HepG2 (cell line): Measurements from ENCODE around the gene TRPC1. TPM values are rescaled to one million over a fixed set of nuclear protein-coding genes. Genes with fewer than 3 reads are reported as not detected.

ENCODE experiments used
- ATAC-seq: fragments of 200-7000 bp; cut with Tn5 transposase; 3 replicates; pipeline ENCODE4 v1.9.1; 2020; ENCODE audit warnings: mild to moderate bottlenecking, moderate library complexity
- BruUV-seq: library from RNA; stranded (reverse); fragments of 400-500 nt; replicated peaks from 2 replicates; lab custom pipeline; 2021; lab: Mats Ljungman, UMichigan
- CTCF ChIA-PET: fragments of 300-600 bp; formaldehyde crosslinking; extraction: SDS; loops from one replicate; lab custom pipeline; 2021; ENCODE audit warnings: low total read pairs, inconsistent platforms, low intra/inter-chr PET ratio; lab: Yijun Ruan, JAX
- POLR2A ChIA-PET: fragments of 350-600 bp; sonication (Branson Sonifier 250); formaldehyde crosslinking; loops from one replicate; lab custom pipeline; 2020; ENCODE audit warnings: antibody characterized with exemption, inconsistent platforms; lab: Yijun Ruan, JAX
- DNase-seq: peaks from one replicate; pipeline ENCODE4 v3.0.0-alpha.2; 2015; ENCODE audit warnings: low spot score
- FAIRE-seq: peaks from 3 replicates; lab custom pipeline; 2011; peaks lifted over from hg19 to GRCh38; lab: Jason Lieb, UNC
- H2AFZ ChIP-seq: one replicate; pipeline ENCODE4 v1.6.1; 2011; ENCODE audit warnings: low read length, inconsistent platforms
- H3K27ac ChIP-seq: fragments of 300-600 bp; 3 replicates; pipeline ENCODE4 v1.8.0; 2011; ENCODE audit warnings: mixed run types, mild to moderate bottlenecking, mixed read lengths, low read length, inconsistent platforms; ENCODE audit not compliant: insufficient read depth; ENCODE audit errors: extremely low read length
- H3K27me3 ChIP-seq, 2 experiments: fragments of 200-600 bp in 1 of 2; 2 replicates in 1 of 2; 3 replicates in 1 of 2; pipeline versions ENCODE4 v1.6.0 to v1.8.0; 2011; ENCODE audit warnings: low read length in 2 of 2, mild to moderate bottlenecking in 2 of 2, moderate library complexity in 2 of 2, inconsistent platforms in 1 of 2; ENCODE audit not compliant: insufficient read depth in 2 of 2, control insufficient read depth in 1 of 2
- H3K36me3 ChIP-seq, 2 experiments: fragments of 200-600 bp in 1 of 2; replicated peaks in 1 of 2; 2 replicates in 1 of 2; 3 replicates in 1 of 2; pipeline versions ENCODE4 v1.5.1 to v1.8.0; 2011; ENCODE audit warnings: low read length in 2 of 2, inconsistent platforms in 1 of 2; ENCODE audit not compliant: insufficient read depth in 2 of 2, control insufficient read depth in 1 of 2
- H3K4me1 ChIP-seq: 2 replicates; pipeline ENCODE4 v1.5.1; 2012; ENCODE audit warnings: low read length, inconsistent platforms; ENCODE audit not compliant: insufficient read depth
- H3K4me2 ChIP-seq: 2 replicates; pipeline ENCODE4 v1.6.0; 2011; ENCODE audit warnings: low read depth, low read length, inconsistent platforms
- H3K4me3 ChIP-seq, 3 experiments: fragments of 200-600 bp in 1 of 3; sonication (generic), shearing (Covaris generic) in 1 of 3; replicated peaks in 1 of 3; 2 replicates each; pipeline ENCODE4 v1.5.1; 2011 to 2016; ENCODE audit warnings: low read length in 3 of 3, inconsistent platforms in 2 of 3, low read depth in 2 of 3, mild to moderate bottlenecking in 2 of 3, control low read depth in 1 of 3, mixed read lengths in 1 of 3; ENCODE audit not compliant: insufficient read depth in 1 of 3
- H3K79me2 ChIP-seq: one replicate; pipeline ENCODE4 v1.6.1; 2011; ENCODE audit warnings: low read length, inconsistent platforms; ENCODE audit not compliant: insufficient read depth
- H3K9ac ChIP-seq: 2 replicates; pipeline ENCODE4 v1.6.0; 2011; ENCODE audit warnings: mild to moderate bottlenecking, low read depth, low read length, inconsistent platforms; ENCODE audit not compliant: insufficient read depth
- H3K9me3 ChIP-seq: 2 replicates; pipeline ENCODE4 v1.5.1; 2012; ENCODE audit warnings: mild to moderate bottlenecking, low read length
- H4K20me1 ChIP-seq: 2 replicates; pipeline ENCODE4 v1.6.0; 2011; ENCODE audit warnings: inconsistent platforms, mild to moderate bottlenecking, low read length, moderate library complexity; ENCODE audit not compliant: insufficient read depth
- EEA1 ChIP-seq: sonication (generic); formaldehyde crosslinking; IDR thresholded peaks from 2 replicates; pipeline ENCODE4 v1.5.1; 2020; ENCODE audit warnings: mild to moderate bottlenecking, missing genetic modification reagents, borderline replicate concordance
- HIC2 ChIP-seq: sonication (generic); formaldehyde crosslinking; IDR thresholded peaks from 2 replicates; pipeline ENCODE4 v1.9.0; 2022; ENCODE audit warnings: low read depth, missing genetic modification reagents
- SMC3 ChIP-seq: IDR thresholded peaks from 2 replicates; pipeline ENCODE4 v1.6.1; 2011; ENCODE audit warnings: low read length, improper control_type of control experiment
- TRAFD1 ChIP-seq: sonication (generic); formaldehyde crosslinking; IDR thresholded peaks from 2 replicates; pipeline ENCODE4 v1.5.1; 2020; ENCODE audit warnings: missing genetic modification reagents, mild to moderate bottlenecking, borderline replicate concordance
- ZNF180 ChIP-seq: sonication (generic); formaldehyde crosslinking; IDR thresholded peaks from 2 replicates; pipeline ENCODE4 v1.4.0; 2020; ENCODE audit warnings: low read depth, missing genetic modification reagents, borderline replicate concordance
- ZNF333 ChIP-seq: sonication (generic); formaldehyde crosslinking; IDR thresholded peaks from 2 replicates; pipeline ENCODE4 v1.4.0; 2020; ENCODE audit warnings: mild to moderate bottlenecking, missing genetic modification reagents, borderline replicate concordance
- ZNF510 ChIP-seq: sonication (generic); formaldehyde crosslinking; IDR thresholded peaks from 2 replicates; pipeline ENCODE4 v1.4.0; 2020; ENCODE audit warnings: low read depth, mild to moderate bottlenecking, missing genetic modification reagents
- ZNF724P ChIP-seq: sonication (generic); formaldehyde crosslinking; IDR thresholded peaks from 2 replicates; pipeline ENCODE4 v1.8.0; 2022; ENCODE audit warnings: missing genetic modification reagents, borderline replicate concordance
- ZNF781 ChIP-seq: sonication (generic); formaldehyde crosslinking; IDR thresholded peaks from 2 replicates; pipeline ENCODE4 v1.5.1; 2020; ENCODE audit warnings: borderline replicate concordance, mild to moderate bottlenecking, missing genetic modification reagents; ENCODE audit errors: not compliant biosample characterization
- WGBS: methylation state at CpG from one replicate; pipeline ENCODE4 v1.1.6; 2017; ENCODE audit warnings: low lambda C conversion rate; 5-methylcytosine and 5-hydroxymethylcytosine counted together
- in situ Hi-C: cut with HindIII; loops from 2 replicates; pipeline ENCODE4 v1.10.0; 2017; ENCODE audit warnings: low pct_unique_long_range_greater_than_20kb; ENCODE audit not compliant: extremely low pct_ligation_motif_present
- intact Hi-C: fragments of 100-400 bp; cut with micrococcal nuclease; formaldehyde crosslinking; loops from one replicate; pipeline ENCODE4 v1.10.0; 2022; ENCODE audit not compliant: unreplicated experiment
- polyA plus RNA-seq, 8 experiments: library from polyadenylated mRNA; depleted of rRNA in 3 of 8; stranded (reverse) in 7 of 8; unstranded in 1 of 8; fragments of >200 nt; fragmentation: Illumina TruSeq in 4 of 8; extraction: Trizol in 4 of 8; gene quantifications; 2 replicates each; pipeline versions ENCODE4 v1.2.1 to v1.2.3, GENCODE V29; 2011 to 2016; ENCODE audit warnings: low read depth in 4 of 8, missing spikeins in 1 of 8, mixed read lengths in 1 of 8; ENCODE audit not compliant: insufficient read depth in 1 of 8
- total RNA-seq, 5 experiments: library from RNA; depleted of rRNA; stranded (reverse); fragments of >200 nt; fragmentation: Illumina TruSeq; extraction: Trizol; gene quantifications; 2 replicates each; pipeline ENCODE4 v1.2.3, GENCODE V29; 2016; ENCODE audit warnings: low read depth in 1 of 5

Gene TRPC1
- total and polyA plus RNA-seq, 2 of the 13 experiments (the other 11 are each of a cell fraction or from before 2014, with no cell fraction given): 10.8 to 13.1 TPM

- Histone ChIP-seq H3K36me3 (no peaks in the 10 kb centered on the region), H3K9ac (no peak overlapping the region), H3K9me3 (no peaks in the 10 kb centered on the region), H3K4me2 (no peak overlapping the region), H3K4me1 (peaks cover 22% of the 10 kb centered on the region), H3K27ac (no peak overlapping the region), H3K4me3 (no peak overlapping the region)
- no TSS peak for BruUV-seq
- ChIA-PET CTCF (no interaction called here), POLR2A (no interaction called here)
- intact Hi-C loops: no loop called here
- 100% methylated on average over 1 of the region's 1 CpG for WGBS
- FAIRE-seq: no peak
- TF ChIP-seq ZNF180: no peak
- no peak for TF ChIP-seq ZNF333
- TF ChIP-seq ZNF510 (CRISPR knock-in tag): no peak
- no peak for TF ChIP-seq TRAFD1 (CRISPR knock-in tag)
- no peak for TF ChIP-seq HIC2 (CRISPR knock-in tag)
- TF ChIP-seq SMC3: no peak
- no peak for TF ChIP-seq ZNF781 (CRISPR knock-in tag)
- TF ChIP-seq EEA1 (CRISPR knock-in tag): no peak
- no peak for TF ChIP-seq ZNF724P (CRISPR knock-in tag)
- TF ChIP-seq, all 625 proteins: peak for 0
- no peak overlapping the region for H2AFZ ChIP-seq
- H3K79me2 ChIP-seq: no peaks in the 10 kb centered on the region
- no peaks in the 10 kb centered on the region for H3K27me3 ChIP-seq
- in situ Hi-C loops: no loop called here
- no peaks in the 10 kb centered on the region for H4K20me1 ChIP-seq
- no peak for DNase-seq
- ATAC-seq: no peak
Measured at GRCh38 chr3:142754494-142754893, 30.7 kb downstream of the TRPC1 start.
